ENCODE measurements around the gene MIOX. TPM values are rescaled to one million over a fixed set of nuclear protein-coding genes. Genes with fewer than 3 reads are reported as not detected.

The MIOX gene
- total RNA-seq, 2 donors from 2014 or later = not detected

DNA sequence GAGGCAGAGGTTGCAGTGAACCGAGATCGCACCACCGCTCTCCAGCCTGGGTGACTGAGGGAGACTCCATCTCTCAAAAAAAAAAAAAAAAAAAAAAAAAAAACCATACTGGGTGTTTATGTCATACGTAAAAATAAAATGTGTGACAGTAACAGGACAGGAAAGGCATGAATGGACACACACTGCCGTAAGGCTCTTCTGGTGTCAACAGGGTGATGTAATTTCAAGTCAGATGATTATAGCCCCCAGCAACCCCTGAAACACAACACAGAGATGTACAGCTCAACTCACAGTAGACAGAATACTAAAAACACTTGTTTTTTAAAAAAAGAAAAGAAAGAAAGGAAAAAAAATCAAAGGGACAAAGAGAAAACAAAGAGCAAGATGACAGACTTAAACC lies 34.0 kb upstream of the MIOX start:
- Histone ChIP-seq H3K27ac (no peak overlapping the region), H3K4me1 (no peaks in the 10 kb centered on the region), H3K9me3 (no peaks in the 10 kb centered on the region), H3K9ac (ENCODE audit: low read depth in 2 of 2, low read length in 2 of 2) (no peak overlapping the region), H3K27me3 (no peaks in the 10 kb centered on the region), H3K36me3 (peaks cover 15% of the 10 kb centered on the region), H3K4me3 (no peak overlapping the region)
- DNase-seq = no peak
- TF ChIP-seq, protein P1, sequence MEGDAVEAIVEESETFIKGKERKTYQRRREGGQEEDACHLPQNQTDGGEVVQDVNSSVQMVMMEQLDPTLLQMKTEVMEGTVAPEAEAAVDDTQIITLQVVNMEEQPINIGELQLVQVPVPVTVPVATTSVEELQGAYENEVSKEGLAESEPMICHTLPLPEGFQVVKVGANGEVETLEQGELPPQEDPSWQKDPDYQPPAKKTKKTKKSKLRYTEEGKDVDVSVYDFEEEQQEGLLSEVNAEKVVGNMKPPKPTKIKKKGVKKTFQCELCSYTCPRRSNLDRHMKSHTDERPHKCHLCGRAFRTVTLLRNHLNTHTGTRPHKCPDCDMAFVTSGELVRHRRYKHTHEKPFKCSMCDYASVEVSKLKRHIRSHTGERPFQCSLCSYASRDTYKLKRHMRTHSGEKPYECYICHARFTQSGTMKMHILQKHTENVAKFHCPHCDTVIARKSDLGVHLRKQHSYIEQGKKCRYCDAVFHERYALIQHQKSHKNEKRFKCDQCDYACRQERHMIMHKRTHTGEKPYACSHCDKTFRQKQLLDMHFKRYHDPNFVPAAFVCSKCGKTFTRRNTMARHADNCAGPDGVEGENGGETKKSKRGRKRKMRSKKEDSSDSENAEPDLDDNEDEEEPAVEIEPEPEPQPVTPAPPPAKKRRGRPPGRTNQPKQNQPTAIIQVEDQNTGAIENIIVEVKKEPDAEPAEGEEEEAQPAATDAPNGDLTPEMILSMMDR (IDR thresholded peaks at IDR 0.05) = no peak
- intact Hi-C loops (cut with DNase I) = no loop called here

DNA sequence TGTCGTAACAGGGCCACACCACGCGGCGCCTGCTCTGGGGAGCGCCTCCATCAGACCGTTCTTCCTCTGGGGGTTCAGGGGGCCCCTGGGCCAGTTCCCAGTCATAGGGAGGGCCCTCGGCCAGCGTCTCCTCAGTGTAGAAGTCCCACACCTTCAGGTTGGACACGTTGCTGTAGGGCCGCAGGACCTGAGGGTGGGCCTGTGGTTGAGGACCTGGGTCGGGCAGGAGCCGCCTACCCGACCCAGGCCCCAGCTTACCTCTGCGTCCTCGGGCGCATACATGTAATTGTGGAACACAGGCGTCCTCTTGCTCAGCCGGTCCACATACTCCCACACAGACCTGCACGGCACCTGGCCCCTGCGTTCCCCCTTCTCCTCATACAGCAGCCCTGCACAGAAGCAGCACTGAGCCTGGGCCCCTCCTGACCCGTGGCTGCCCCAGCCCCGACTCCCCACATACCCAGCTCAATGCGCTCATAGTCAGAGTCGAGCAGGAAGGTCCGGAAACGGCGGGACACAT lies 32.0 kb upstream of the MIOX start:
- Histone ChIP-seq H3K4me1 (no peaks in the 10 kb centered on the region), H3K27ac (no peak overlapping the region), H3K9me3 (no peaks in the 10 kb centered on the region), H3K4me3 (no peak overlapping the region), H3K27me3 (no peaks in the 10 kb centered on the region), H3K9ac (ENCODE audit: low read depth in 2 of 2, low read length in 2 of 2) (no peak overlapping the region), H3K36me3 (peaks cover 18% of the 10 kb centered on the region)
- intact Hi-C loops (cut with DNase I) = no loop called here
- no peak for DNase-seq
- TF ChIP-seq, protein P1 (IDR thresholded peaks at IDR 0.05) = no peak

DNA sequence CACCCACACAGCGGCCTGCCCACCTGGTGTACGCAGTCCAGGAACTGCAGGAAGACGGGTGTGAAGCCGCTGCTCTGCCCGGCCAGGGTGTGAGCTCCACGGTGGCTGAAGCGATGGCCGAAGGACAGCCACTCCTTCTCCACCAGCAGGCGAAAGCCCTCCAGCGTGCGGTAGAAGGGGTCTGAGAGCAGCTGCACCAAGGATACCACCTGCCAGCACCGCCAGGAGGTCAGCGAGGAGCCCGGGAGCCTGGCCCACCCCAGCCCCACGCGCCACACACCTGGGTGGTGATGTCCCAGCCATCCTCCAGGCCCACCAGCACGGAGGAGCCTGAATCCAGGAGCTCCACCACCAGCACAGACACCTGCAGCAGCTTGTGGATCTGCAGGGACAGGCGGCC lies 31.5 kb upstream of the MIOX start:
- intact Hi-C loops (cut with DNase I) = no loop called here
- TF ChIP-seq, protein P1 (IDR thresholded peaks at IDR 0.05) = no peak
- H3K9me3 ChIP-seq = no peaks in the 10 kb centered on the region
- H3K27ac ChIP-seq = no peak overlapping the region
- H3K27me3 ChIP-seq = no peaks in the 10 kb centered on the region
- no peak overlapping the region for H3K4me3 ChIP-seq
- no peaks in the 10 kb centered on the region for H3K4me1 ChIP-seq
- DNase-seq = no peak
- H3K9ac ChIP-seq (ENCODE audit: low read depth in 2 of 2, low read length in 2 of 2) = no peak overlapping the region
- peaks cover 18% of the 10 kb centered on the region for H3K36me3 ChIP-seq

DNA sequence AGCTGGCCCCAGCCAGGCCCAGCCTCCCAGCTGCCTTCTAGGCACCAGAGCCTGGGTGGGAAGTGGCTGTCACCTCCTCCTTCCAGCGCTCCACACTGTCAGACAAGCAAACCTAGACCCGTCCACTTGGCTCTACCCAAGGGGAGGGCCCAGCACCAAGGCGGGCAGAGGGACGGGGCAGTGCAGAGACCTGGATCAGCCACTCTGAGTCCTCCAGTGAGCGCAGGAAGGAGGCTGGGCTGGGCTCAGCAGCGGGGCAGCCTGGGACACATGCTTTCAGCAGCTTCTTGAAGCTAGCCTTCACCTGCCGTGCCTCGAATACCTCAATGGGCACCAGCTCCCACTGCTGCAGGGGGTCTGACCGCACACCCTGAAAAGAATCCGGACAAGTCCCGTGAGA lies 30.6 kb upstream of the MIOX start:
- no peaks in the 10 kb centered on the region for H3K9me3 ChIP-seq
- intact Hi-C loops (cut with DNase I) = no loop called here
- no peaks in the 10 kb centered on the region for H3K27me3 ChIP-seq
- H3K4me3 ChIP-seq = no peak overlapping the region
- no peak overlapping the region for H3K27ac ChIP-seq
- no peaks in the 10 kb centered on the region for H3K4me1 ChIP-seq
- DNase-seq = no peak
- TF ChIP-seq, protein P1 (IDR thresholded peaks at IDR 0.05) = no peak
- H3K36me3 ChIP-seq = peaks cover 18% of the 10 kb centered on the region
- no peak overlapping the region for H3K9ac ChIP-seq (ENCODE audit: low read depth in 2 of 2, low read length in 2 of 2)

DNA sequence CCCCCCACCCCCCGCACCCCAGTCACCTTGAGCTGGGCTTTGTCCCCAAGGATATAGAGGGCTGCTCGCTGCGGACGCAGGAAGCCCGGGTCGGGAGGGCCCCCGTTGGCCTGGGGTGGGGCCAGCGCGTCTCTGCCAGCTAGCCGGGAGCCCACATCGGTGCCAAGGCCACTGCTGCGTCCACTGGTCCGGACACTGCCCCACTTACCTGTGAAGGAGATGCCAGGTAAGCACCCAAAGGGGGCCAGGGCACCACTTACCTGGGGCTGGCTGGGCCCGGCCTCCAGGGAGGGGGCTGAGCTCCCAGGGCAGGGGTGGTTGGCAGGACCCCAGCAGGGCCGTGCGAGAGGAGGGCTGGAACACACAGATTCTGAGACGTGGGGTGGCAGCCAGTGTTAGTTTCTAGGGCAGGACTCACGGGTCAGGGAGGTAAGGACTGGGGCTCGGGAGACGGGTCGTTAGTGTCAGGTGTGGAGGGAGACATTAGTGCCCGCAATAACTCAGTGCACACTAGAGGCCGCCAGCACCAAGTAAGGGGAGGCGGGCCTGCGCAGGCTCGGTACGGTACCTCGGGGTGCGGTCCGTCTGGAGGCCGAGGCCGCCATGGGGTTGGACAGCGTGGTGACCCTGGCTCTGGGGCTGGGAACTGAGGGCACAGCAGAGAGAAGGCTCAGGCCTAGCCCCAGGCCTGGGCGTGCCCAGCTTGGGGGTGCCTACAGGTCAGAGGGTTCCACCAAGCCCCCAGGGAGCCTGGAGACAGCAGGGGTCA lies 30.0 kb upstream of the MIOX start:
- no peak for DNase-seq
- Histone ChIP-seq H3K36me3 (peaks cover 21% of the 10 kb centered on the region), H3K9ac (ENCODE audit: low read depth in 2 of 2, low read length in 2 of 2) (no peak overlapping the region), H3K4me3 (no peak overlapping the region), H3K4me1 (no peaks in the 10 kb centered on the region), H3K27ac (no peak overlapping the region), H3K9me3 (no peaks in the 10 kb centered on the region), H3K27me3 (no peaks in the 10 kb centered on the region)
- intact Hi-C loops (cut with DNase I) = no loop called here
- TF ChIP-seq, protein P1 (IDR thresholded peaks at IDR 0.05) = no peak

All from colonic mucosa (tissue), 4 donors.